KMS-11 (cell line): ENCODE results near the gene FIGNL2.

Experiments used
- H2AFZ ChIP-seq: fragments of 200-600 bp; sonication (generic); 2 replicates; pipeline ENCODE4 v1.6.1; 2016; ENCODE audit warnings: antibody characterized with exemption, mixed run types, low read depth
- H3K27ac ChIP-seq: fragments of 200-600 bp; sonication (generic); 2 replicates; pipeline ENCODE4 v1.6.1; 2016; ENCODE audit warnings: mild to moderate bottlenecking, mixed run types
- H3K27me3 ChIP-seq: fragments of 200-600 bp; sonication (generic); 2 replicates; pipeline ENCODE4 v1.6.1; 2017; ENCODE audit warnings: mild to moderate bottlenecking, low read depth, mixed run types, moderate library complexity; ENCODE audit not compliant: insufficient read depth
- H3K36me3 ChIP-seq: fragments of 200-600 bp; sonication (generic); 2 replicates; pipeline ENCODE4 v1.6.1; 2017; ENCODE audit warnings: mild to moderate bottlenecking, mixed run types; ENCODE audit not compliant: insufficient read depth
- H3K4me1 ChIP-seq: fragments of 200-600 bp; sonication (generic); 2 replicates; pipeline ENCODE4 v1.6.1; 2016; ENCODE audit warnings: mild to moderate bottlenecking, low read depth, mixed run types; ENCODE audit not compliant: poor library complexity, severe bottlenecking
- H3K4me2 ChIP-seq: fragments of 200-600 bp; sonication (generic); 2 replicates; pipeline ENCODE4 v1.7.0; 2016; ENCODE audit warnings: mild to moderate bottlenecking, mixed run types
- H3K4me3 ChIP-seq: fragments of 200-600 bp; sonication (generic); IDR thresholded peaks from 2 replicates; pipeline ENCODE4 v1.6.1; 2017; ENCODE audit warnings: low read depth, low read length, mixed read lengths; ENCODE audit not compliant: insufficient read depth
- H3K79me2 ChIP-seq: fragments of 200-600 bp; sonication (generic); 2 replicates; pipeline ENCODE4 v1.6.1; 2016; ENCODE audit warnings: low read depth, mixed run types; ENCODE audit not compliant: insufficient read depth
- H3K9ac ChIP-seq: fragments of 200-600 bp; sonication (generic); 2 replicates; pipeline ENCODE4 v1.6.1; 2016; ENCODE audit warnings: mild to moderate bottlenecking, mixed run types
- H4K20me1 ChIP-seq: fragments of 200-600 bp; sonication (generic); 2 replicates; pipeline ENCODE4 v1.6.1; 2016; ENCODE audit warnings: mild to moderate bottlenecking, mixed run types; ENCODE audit not compliant: insufficient read depth
- TF ChIP-seq, protein P1 (sequence below): fragments of 200-600 bp; sonication (generic); conservative IDR thresholded peaks from 2 replicates; pipeline ENCODE4 v1.6.1; 2017; ENCODE audit warnings: low read depth, mild to moderate bottlenecking, antibody characterized with exemption, low read length, moderate library complexity, mixed read lengths

The FIGNL2 gene

DNA sequence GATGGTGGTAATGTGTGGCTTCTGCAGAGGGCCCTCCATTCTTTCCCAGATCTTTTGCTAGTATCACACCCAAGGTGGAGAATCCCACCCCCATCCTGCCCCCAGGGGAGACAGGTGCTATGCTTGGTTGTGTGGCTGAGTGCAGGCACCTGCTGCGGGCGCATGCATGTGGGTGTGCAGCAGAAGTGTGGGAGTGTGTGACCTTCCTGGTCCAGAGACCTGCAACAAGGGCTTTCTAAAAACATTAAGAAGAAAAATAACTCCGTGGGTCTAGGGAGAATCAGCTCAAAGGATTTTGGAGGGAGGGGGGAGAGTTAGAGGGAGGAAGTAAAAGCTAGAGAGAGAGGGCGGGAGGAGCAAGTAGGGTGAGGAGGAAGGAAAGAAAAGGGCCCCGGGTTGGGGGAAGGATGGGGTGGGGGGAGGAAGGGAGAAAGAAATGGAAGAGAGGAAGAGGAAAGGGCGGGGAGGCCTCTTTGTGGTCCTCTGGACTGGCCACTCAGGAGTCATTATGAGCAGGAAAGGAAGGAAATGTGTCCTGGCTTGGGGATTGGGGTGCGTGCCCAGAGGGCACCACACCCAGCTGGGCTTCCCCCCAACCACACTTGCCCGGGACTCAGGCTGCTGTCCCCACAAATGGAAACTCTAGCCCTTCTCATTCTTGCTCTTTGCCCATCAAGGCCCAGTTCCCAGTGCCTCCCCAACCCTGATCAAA is 3.1 kb upstream of the FIGNL2 start:
- no peaks in the 10 kb centered on the region for H3K36me3 ChIP-seq
- no peaks in the 10 kb centered on the region for H3K79me2 ChIP-seq
- TF ChIP-seq, protein P1, sequence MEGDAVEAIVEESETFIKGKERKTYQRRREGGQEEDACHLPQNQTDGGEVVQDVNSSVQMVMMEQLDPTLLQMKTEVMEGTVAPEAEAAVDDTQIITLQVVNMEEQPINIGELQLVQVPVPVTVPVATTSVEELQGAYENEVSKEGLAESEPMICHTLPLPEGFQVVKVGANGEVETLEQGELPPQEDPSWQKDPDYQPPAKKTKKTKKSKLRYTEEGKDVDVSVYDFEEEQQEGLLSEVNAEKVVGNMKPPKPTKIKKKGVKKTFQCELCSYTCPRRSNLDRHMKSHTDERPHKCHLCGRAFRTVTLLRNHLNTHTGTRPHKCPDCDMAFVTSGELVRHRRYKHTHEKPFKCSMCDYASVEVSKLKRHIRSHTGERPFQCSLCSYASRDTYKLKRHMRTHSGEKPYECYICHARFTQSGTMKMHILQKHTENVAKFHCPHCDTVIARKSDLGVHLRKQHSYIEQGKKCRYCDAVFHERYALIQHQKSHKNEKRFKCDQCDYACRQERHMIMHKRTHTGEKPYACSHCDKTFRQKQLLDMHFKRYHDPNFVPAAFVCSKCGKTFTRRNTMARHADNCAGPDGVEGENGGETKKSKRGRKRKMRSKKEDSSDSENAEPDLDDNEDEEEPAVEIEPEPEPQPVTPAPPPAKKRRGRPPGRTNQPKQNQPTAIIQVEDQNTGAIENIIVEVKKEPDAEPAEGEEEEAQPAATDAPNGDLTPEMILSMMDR, result no peak
- H3K27me3 ChIP-seq, result peaks cover 13% of the 10 kb centered on the region; the same call in 1 of the 2 replicates
- H2AFZ ChIP-seq, result no peak overlapping the region
- no peaks in the 10 kb centered on the region for H4K20me1 ChIP-seq
- no peak overlapping the region for H3K27ac ChIP-seq
- no peak overlapping the region for H3K4me2 ChIP-seq
- H3K9ac ChIP-seq, result no peak overlapping the region
- H3K4me1 ChIP-seq, result no peaks in the 10 kb centered on the region
- H3K4me3 ChIP-seq, result no peak overlapping the region

DNA sequence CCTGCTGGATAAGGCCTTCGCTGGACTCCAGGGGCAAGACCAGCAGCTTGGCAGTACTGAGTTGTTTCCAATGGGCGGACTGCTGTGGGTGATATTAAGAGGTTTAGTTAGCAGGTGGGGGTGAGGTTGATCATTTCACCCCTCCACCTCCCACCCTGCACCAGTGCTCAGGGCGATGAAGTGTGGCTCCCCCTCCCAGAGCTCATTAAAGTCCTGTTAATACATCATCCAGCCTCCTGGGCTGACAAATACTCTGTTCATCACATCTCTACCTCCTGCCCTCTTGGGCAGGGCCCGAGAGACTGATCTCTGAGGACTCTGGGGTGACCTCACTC is 2.4 kb upstream of the FIGNL2 start:
- peaks cover 16% of the 10 kb centered on the region; the same call in 1 of the 2 replicates for H3K27me3 ChIP-seq
- H3K27ac ChIP-seq, result no peak overlapping the region
- no peaks in the 10 kb centered on the region for H4K20me1 ChIP-seq
- no peaks in the 10 kb centered on the region for H3K4me1 ChIP-seq
- no peak overlapping the region for H3K9ac ChIP-seq
- no peaks in the 10 kb centered on the region for H3K79me2 ChIP-seq
- H3K4me3 ChIP-seq, result no peak overlapping the region
- H3K36me3 ChIP-seq, result no peaks in the 10 kb centered on the region
- H3K4me2 ChIP-seq, result no peak overlapping the region
- H2AFZ ChIP-seq, result no peak overlapping the region
- TF ChIP-seq, protein P1, result no peak

DNA sequence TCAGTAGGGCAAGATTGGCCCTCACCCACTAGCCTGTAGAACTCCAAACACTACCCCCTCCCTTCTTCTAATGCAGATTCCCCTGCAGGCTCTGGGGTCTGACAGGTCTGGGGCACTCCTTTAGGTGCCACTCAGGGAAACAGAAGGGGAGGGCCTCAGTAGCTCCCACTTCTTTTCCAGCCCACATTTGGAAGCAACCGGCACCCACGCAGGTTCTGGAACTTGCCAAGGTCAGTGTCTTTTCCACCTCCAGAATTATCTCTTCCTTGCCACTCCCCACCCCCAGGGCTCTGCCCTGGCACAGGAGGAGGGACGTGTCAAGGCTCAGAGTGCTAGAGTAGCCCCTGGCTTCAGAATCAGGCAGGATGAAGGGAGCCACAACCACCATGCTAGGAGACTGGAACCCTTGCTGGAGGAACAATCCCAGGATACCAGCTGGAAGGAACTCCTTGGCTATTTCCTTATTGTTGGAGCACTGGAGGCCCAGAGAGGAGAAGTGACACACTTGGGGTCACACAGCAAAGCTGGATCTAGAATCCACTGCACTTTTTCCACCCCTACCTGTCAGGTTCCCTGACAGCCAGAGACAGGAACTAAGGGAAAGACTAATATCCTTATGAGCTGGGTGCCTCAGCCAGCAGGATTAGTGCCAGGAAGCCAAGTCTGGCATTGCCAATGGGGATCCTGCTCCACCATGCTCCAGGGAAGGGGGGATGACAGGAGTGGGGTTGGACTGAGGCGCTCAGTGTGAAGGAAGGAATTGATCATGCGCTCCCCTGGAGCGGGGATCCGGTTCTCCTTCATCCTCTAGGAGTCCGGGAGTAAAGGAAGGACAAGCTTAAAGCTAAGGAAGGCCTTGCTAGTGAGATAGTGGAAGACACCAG is 1.8 kb upstream of the FIGNL2 start:
- Histone ChIP-seq H3K79me2 (no peaks in the 10 kb centered on the region), H3K4me3 (no peak overlapping the region), H3K36me3 (no peaks in the 10 kb centered on the region), H3K27ac (no peak overlapping the region), H3K4me1 (no peaks in the 10 kb centered on the region), H4K20me1 (no peaks in the 10 kb centered on the region), H3K4me2 (no peak overlapping the region), H2AFZ (no peak overlapping the region), H3K9ac (no peak overlapping the region), H3K27me3 (peaks cover 17% of the 10 kb centered on the region; the same call in 1 of the 2 replicates)
- TF ChIP-seq, protein P1, result no peak

DNA sequence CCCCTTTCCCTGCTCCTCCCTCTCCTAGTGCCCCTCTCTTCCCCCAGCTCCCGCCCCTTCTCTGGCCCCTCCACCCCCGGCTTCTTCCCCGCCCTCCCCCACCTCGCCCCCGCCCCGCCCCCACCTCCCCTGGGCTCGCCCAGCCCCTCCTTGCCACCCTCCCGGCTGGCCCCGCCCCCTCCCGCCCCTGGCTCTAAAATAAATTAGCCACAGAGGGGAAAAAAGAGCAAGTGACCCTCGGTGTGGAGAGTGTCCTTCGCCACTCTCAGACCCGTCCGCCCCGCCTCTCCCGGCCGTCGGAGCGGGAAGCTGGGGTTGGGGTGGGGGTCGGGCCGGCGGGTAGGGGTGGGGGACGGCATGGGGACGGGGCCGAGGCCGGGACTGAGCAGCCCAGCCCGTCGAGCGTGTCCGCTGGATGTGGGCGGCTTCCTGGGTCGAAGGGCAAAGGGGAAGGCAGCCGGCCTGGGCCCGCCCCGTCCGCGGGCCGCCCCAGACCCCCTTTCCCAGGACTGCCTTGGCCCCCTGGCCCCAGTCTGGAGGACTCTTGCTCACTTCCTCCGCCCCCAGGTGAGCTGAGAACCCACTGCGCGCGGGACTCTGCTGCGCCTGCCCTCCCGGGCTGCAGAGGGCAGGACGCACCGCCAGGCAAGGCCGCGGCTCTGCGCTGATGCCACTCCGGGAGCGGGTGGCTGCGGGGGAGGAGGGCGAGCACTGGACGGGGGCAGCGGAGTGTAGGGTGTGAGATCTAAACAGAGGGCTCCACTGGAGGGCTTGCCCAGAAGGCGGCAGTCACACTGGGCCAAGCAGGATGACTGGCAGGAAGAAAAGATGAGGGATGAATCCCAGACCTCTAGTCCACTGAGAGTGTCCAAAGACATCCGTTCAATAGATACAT is 570 bp upstream of the FIGNL2 start:
- TF ChIP-seq, protein P1, result no peak
- no peaks in the 10 kb centered on the region for H3K79me2 ChIP-seq
- peaks cover 25% of the 10 kb centered on the region; the same call in 1 of the 2 replicates for H3K27me3 ChIP-seq
- H3K36me3 ChIP-seq, result no peaks in the 10 kb centered on the region
- H2AFZ ChIP-seq, result no peak overlapping the region
- H3K4me3 ChIP-seq, result no peak overlapping the region
- H4K20me1 ChIP-seq, result no peaks in the 10 kb centered on the region
- no peak overlapping the region for H3K9ac ChIP-seq
- no peaks in the 10 kb centered on the region for H3K4me1 ChIP-seq
- no peak overlapping the region for H3K27ac ChIP-seq
- H3K4me2 ChIP-seq, result no peak overlapping the region
